ENCODE measurements around the gene NTF3.

DNA sequence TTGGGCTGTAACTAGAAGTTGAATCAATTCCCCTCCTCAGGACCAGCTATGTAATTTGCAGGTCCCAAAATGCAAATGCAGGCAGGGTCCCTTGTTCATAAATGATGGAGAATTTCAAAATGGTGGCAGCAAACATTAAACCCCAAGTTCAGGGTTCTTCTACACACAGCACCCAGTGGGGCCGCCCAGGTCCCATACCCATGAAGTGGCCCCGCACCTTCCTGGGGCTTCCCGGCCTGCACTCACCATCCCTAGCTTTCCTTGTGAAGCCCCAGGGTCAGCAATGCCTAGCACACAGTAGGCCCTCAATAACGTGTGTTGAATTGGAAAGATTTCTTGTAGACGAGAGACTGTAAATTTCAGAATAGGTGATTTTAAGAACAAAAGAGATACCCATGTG is 76.0 kb downstream of the NTF3 start:
- TF ChIP-seq, protein P1, sequence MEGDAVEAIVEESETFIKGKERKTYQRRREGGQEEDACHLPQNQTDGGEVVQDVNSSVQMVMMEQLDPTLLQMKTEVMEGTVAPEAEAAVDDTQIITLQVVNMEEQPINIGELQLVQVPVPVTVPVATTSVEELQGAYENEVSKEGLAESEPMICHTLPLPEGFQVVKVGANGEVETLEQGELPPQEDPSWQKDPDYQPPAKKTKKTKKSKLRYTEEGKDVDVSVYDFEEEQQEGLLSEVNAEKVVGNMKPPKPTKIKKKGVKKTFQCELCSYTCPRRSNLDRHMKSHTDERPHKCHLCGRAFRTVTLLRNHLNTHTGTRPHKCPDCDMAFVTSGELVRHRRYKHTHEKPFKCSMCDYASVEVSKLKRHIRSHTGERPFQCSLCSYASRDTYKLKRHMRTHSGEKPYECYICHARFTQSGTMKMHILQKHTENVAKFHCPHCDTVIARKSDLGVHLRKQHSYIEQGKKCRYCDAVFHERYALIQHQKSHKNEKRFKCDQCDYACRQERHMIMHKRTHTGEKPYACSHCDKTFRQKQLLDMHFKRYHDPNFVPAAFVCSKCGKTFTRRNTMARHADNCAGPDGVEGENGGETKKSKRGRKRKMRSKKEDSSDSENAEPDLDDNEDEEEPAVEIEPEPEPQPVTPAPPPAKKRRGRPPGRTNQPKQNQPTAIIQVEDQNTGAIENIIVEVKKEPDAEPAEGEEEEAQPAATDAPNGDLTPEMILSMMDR (conservative IDR thresholded peaks at IDR 0.05; ENCODE audit: low read length) = no peak
- no peak for TF ChIP-seq EZH2phosphoT487 (IDR thresholded peaks at IDR 0.05; ENCODE audit: borderline replicate concordance)

Measured in Loucy (cell line).